Endothelial cell of umbilical vein (primary cell): ENCODE results near the gene PSG7.

Experiments
- EZH2 ChIP-seq: IDR thresholded peaks from 2 replicates; pipeline ENCODE4 v1.6.1; 2012; ENCODE audit warnings: borderline replicate concordance, low read depth, mild to moderate bottlenecking, moderate library complexity, low read length, inconsistent platforms; ENCODE audit not compliant: severe bottlenecking
- FOS ChIP-seq: IDR thresholded peaks from 2 replicates; pipeline ENCODE4 v1.6.1; 2011; ENCODE audit warnings: mild to moderate bottlenecking, low read length, moderate library complexity, borderline replicate concordance; ENCODE audit not compliant: insufficient read depth
- MYC ChIP-seq: IDR thresholded peaks from one replicate; pipeline ENCODE4 v1.6.1; 2011; ENCODE audit warnings: mild to moderate bottlenecking, low read depth, low read length
- TF ChIP-seq, protein P1 (sequence below), 2 donors: IDR thresholded peaks; 1 replicate in 1 of 2; 2 replicates in 1 of 2; pipeline ENCODE4 v1.5.1; 2011; ENCODE audit warnings: low read length in 2 of 2, mild to moderate bottlenecking in 2 of 2, moderate library complexity in 2 of 2, control low read depth in 1 of 2, inconsistent platforms in 1 of 2, low read depth in 1 of 2; ENCODE audit not compliant: insufficient read depth in 1 of 2; ENCODE audit errors: extremely low read depth in 1 of 2

DNA sequence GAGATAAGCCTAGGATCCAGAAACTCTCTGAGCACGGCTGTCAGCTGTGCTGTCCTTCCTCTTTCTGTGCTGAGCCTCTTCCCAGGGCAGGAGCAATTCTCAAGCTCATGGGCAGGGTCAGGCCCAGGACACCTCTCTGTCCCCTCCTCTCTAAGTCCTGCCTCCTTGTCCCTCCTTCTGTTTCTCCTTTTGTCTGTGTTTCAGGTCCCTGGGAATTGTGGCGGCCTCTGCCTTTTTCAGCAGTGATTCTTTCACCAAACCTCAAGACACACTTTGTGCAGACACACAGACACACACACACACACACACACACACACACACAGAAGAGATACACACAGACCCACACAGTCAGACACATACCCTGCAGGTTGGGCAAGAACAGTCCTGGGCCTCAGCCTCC, 57.4 kb downstream of the PSG7 start, which contains the start of gene PSG1:
- TF ChIP-seq EZH2 (no peak), FOS (no peak), MYC (no peak)
- TF ChIP-seq, protein P1, sequence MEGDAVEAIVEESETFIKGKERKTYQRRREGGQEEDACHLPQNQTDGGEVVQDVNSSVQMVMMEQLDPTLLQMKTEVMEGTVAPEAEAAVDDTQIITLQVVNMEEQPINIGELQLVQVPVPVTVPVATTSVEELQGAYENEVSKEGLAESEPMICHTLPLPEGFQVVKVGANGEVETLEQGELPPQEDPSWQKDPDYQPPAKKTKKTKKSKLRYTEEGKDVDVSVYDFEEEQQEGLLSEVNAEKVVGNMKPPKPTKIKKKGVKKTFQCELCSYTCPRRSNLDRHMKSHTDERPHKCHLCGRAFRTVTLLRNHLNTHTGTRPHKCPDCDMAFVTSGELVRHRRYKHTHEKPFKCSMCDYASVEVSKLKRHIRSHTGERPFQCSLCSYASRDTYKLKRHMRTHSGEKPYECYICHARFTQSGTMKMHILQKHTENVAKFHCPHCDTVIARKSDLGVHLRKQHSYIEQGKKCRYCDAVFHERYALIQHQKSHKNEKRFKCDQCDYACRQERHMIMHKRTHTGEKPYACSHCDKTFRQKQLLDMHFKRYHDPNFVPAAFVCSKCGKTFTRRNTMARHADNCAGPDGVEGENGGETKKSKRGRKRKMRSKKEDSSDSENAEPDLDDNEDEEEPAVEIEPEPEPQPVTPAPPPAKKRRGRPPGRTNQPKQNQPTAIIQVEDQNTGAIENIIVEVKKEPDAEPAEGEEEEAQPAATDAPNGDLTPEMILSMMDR (IDR thresholded peaks at IDR 0.05; ENCODE audit: extremely low read depth in 1 of 2, insufficient read depth in 1 of 2, low read depth in 1 of 2, low read length in 2 of 2): no peak
